DMS153 (cell line): ENCODE results near the gene DCPS.
A peak's percentile ranks its signal among the peaks of the same experiment; 100 is the strongest.
"Not testable (repeated sequence)": the region's sequence is repeated elsewhere in the genome, so short reads cannot be mapped to it uniquely, and the experiment has no call there.

ENCODE experiments used
- DNase-seq: peaks from one replicate; lab custom pipeline; 2025; lab: John Stamatoyannopoulos, UW

Gene DCPS

DNA sequence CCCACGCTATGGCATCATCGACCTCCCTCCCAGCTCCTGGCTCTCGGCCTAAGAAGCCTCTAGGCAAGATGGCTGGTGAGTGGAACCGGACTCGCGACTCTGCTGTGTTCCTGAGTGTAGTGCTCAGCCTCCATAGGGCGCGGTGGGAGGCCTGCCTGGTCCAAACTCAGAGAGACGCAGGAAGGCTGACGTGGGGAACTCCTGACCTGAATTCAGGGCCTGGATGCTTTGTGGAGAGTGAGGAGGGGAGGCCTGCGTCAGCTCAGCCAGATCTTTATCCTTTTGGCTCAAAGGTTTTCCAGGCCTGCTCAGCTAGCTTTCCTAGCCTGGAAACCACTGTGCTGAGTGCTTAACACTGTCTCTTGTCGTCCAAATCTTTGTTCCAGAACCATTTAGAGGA is 13.0 kb upstream of the DCPS start:
- no peak for DNase-seq

GRCh38 chr11:126293726-126294125 is 10.1 kb upstream of the DCPS start:
- no peak for DNase-seq

DNA sequence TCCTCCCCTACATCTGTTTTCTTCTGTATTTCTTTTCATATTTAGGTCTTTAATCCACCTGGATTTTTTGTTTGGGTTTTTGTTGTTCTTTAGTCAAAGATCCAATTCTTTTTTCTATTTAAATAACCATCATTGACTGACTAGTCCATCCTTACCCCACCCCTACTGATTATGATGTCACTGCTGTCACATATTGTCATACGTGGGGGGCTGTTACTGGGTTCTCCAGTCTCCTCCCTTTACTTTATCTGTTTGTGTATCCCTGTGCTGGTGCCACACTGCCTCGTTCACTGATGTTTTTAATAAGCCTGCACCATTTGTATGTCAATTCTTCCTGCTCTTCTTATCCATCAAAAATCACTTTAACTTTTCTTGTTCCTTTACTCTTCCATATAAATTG is 6.9 kb upstream of the DCPS start:
- DNase-seq: no peak

DNA sequence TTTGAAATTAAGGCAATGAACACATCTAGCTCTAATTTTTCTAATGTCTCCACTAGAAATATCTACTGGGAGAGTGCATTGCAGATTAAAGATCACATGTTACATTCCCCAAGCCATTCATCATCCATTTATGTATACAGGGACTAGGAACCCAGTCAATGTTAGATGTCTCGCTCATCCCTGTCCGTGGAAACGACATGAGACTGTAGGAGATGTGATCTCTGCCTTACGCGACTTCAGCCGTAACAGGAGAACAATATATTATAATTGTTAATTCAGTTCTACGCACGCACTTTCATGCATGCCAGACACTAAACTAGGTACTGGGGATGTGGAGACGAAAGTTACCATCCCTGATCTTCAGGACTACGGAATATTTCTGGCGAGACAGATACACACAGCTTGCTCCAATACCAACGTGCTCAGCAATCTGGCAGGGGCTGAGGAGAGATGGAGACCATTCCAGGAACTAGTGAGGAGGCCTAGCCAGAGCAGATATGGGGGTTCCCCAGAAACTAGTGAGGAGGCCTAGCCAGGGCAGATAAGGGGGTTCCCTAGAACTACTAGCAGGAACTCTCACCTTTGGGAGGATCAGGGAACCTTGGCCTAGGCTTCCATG is 706 bp downstream of the DCPS start:
- no peak for DNase-seq

GRCh38 chr11:126305699-126306098 is 1.8 kb downstream of the DCPS start:
- DNase-seq: no peak

GRCh38 chr11:126307706-126308105 is 3.8 kb downstream of the DCPS start:
- DNase-seq: no peak

DNA sequence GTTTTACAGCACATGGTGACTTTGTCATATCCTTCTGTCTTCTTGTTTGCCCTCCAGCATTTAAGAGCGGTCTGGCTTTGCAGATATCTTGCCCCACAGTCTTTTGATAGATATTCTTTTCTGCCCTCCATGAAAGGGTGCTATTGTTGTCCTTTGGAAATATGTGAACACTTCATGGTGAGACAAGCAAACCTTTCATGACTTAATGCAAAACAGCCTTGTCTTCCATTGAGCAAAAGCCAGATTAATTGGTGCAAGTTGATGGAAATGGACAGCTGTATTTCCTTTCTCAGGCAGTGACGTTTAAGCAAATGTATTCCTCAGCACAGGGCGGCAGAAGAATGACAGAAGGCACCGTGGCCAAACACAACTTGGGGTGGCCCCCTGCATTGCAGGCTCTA is 4.4 kb downstream of the DCPS start:
- no peak for DNase-seq

DNA sequence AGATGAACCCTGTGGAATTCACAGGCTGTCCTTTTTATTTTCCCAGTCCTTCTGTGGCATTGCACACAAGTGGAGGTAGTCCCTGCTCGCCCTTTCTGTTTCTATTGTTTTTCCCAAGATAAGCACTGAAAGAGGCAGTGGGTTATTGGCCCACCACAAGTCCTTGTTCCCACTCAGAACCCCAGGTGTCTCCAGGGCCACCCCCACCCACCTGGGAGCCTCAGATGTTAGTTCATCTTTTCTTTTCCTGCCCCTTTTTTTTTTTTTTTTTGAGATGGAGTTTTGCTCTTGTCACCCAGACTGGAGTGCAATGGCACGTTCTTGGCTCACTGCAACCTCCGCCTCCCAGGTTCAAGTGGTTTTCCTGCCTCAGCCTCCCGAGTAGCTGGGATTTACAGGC is 4.9 kb downstream of the DCPS start:
- not testable (repeated sequence) for DNase-seq

DNA sequence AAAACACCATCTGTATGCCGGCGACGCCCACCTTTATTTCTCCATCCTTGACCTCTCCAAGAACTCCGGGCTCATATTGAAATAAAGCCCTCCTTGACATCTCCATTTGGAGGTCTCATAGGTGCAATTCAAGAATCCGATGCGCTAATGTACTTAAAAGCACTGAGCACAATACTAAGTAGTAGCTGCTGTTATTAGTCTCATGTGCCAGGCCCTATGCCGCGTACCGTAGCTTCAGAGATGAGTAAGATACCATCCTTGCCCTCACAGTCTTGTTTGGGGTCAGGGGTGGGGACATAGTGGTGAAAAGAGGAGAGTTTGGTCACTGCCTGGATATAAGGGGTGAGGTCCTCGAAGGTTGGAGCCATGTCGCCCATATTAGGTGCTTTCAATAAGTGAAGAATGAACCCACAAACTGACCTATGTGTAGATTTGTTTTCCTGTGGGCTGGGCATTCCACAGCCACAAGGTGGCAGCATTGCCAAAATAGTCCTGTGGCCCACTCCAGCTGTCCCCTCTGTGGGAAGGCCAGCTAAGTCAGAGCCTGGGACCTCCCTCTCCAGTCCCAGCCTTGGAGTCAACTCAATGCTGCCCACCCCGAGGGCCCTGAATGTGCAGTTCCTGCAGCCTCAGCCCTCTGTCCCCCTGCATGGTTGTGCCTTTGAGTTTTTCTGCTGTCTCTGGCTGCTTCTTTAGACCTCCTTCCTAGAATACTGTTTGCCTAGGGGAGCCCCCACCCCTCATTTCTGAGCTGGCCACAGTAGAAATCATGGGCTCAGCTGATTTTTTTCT is 6.5 kb downstream of the DCPS start:
- peak; percentile 33 for DNase-seq

GRCh38 chr11:126310992-126311310 is 7.1 kb downstream of the DCPS start:
- no peak for DNase-seq

GRCh38 chr11:126311401-126312291 is 7.8 kb downstream of the DCPS start:
- DNase-seq: no peak

DNA sequence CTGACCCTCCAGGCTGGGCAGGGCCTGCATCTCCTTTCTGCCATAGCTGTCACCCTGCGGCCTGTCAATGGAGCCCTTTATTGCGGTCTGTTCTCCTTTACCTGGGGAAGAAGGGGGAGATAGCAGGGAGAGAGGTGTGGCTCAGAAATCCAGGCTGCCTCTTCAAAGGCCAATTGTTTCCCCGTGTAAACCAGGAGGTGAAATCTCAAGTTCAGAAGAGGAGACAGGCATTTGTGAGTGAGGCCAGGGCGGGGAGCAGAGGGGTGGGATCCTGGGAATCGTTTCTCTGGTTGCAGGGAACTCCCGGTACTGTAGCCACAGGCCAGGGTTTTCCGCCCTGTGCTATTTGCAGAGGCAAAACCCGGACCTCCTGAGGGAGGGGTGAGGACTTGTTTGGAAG is 9.1 kb downstream of the DCPS start:
- DNase-seq: no peak

DNA sequence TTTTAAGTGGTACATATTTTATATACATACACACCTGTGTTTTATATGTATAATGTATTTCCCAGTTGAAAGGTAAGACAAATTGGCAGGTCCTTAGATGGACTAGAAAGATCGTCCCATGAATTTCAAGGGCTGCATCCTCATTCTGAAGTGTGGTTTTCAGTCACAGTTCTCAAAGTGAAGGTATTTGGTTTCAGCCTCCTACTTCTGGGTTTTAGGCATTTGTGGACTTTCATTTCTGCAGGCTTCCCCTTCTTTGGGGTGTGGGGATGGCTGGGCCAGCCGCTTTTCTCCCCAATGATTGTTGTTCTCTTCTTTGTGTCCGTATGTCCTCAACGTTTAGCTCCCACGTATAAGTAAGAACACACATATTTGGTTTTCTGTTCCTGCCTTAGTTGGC is 10.0 kb downstream of the DCPS start:
- DNase-seq: no peak

DNA sequence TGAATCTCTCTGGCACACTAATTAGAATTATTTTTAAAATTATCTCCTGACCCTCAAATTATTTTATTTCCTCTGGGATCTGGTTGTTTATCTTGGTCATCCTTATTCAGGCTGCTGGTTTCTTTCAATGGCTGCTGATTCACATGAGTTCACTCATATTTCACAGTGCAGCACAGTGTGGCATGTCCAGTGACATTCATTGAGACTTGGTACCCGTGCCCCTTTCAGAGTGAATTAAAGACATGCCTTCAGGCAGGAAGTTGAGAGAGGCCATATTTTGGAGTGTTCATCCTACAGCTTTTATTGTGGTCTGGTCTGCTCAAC is 13.5 kb downstream of the DCPS start:
- no peak for DNase-seq

- DNase-seq: no peak
These were observed 14.1 kb downstream of the DCPS start for GRCh38 chr11:126317756-126318573.

- DNase-seq: no peak
These were observed 14.9 kb downstream of the DCPS start for GRCh38 chr11:126318574-126319373.

- no peak for DNase-seq
These were observed 15.5 kb downstream of the DCPS start for GRCh38 chr11:126319374-126319740.

GRCh38 chr11:126322996-126323395 is 19.1 kb downstream of the DCPS start:
- DNase-seq: no peak

DNA sequence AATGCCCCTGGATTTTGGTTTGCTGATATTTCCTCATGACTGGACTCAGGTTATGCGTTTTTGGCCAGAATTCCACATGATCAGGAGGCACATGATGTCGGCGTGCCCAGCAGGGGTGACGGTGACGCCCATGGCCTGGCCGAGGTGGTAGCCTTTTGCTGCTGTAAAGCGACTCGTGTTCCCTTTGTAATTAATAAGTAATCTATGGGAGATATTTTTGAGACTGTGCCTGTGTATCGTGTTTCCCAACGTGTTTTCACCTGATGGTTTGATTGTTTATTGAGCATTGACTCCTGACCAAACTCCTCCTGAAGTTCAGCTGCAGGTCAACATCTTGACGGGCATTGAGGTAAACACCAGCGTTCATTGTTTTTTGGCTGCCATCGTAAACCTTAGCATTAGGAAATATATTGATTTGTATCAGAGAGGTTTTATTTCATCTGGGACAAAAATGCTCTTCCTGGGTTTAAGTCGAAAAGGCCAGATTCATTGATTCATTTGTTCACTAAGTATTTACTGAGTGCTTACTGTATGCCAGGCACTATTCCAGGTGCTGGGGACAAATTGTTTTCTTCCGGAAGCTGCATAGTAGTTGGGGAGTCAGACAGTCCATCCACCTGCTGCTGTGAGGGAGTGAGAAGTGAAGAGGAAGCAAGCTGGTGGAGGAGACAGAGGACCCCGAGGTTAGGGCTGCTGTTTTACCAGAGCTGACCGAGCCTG is 23.6 kb downstream of the DCPS start:
- DNase-seq: no peak

- DNase-seq: no peak
These were observed 24.1 kb downstream of the DCPS start for GRCh38 chr11:126328001-126328390.

DNA sequence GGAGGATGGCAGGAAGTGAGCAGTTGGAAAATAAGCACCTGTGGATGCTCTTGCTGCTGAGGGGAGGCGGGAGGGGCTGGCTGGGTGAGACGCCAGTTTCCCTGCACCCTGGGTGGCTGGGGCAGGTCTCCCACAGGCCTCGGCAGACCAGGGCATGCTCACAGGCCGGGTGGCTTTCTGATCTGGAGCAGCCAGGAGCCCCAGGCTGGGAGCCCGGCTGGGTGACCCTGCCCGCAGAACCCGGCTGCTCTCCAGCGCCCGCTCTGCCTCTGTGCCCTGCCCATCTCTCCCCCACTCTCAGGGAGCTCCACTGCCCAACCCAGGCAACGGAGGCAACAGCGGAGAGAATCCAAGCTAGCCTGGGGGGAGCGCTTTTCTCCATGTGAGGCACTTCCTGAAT is 24.6 kb downstream of the DCPS start:
- DNase-seq: no peak
